IPS DF 4.7 (cell line): ENCODE data around the gene DAP.

Source experiments
- DNase-seq: peaks from one replicate; pipeline ENCODE4 v3.0.0-alpha.2; 2013; ENCODE audit warnings: low spot score; ENCODE audit errors: extremely low read depth

Gene DAP

DNA sequence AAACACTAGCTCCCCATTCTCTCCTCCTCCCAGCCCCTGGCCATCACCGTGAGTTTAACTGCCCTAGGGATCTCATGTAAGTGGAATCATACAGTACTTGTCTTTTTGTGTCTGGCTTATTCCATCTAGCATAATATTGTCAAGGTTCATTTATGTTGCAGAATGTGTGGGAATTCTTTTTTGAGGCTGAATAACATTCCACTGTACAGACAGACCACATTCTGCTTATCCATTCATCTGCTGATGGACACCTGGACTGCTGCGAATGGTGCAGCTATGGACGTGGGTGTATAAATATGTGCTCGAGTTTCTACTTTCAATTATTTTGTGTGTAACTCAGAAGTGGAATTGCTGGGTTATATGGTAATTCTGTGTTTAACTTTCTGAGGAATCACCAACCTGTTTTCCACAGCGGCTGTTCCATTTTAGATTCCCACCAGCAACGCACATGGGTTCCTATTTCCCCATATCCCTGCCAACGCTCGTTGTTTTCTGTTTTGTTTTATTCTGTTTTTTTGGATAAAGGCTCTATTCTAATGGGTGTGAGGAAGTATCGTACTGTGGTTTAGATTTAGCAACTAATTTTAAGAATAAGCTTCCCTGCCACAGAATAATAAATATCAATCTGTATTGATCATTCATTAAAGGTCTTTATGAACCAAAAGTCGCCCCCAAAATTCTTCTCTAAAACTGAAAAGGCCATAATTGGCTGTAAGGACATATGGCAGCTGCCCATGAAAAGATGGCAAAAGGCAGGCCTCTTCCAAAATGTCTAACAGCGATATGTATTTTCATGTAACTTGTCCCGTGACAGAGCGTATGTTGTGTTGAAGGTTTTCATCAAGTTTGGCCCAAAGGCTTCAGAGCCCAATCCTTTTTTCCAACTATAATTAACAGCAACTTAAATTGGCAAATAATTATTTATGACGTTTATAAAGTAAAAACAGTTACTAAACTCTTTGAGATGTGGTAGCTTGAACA lies 70.3 kb downstream of the DAP start:
- no peak for DNase-seq

DNA sequence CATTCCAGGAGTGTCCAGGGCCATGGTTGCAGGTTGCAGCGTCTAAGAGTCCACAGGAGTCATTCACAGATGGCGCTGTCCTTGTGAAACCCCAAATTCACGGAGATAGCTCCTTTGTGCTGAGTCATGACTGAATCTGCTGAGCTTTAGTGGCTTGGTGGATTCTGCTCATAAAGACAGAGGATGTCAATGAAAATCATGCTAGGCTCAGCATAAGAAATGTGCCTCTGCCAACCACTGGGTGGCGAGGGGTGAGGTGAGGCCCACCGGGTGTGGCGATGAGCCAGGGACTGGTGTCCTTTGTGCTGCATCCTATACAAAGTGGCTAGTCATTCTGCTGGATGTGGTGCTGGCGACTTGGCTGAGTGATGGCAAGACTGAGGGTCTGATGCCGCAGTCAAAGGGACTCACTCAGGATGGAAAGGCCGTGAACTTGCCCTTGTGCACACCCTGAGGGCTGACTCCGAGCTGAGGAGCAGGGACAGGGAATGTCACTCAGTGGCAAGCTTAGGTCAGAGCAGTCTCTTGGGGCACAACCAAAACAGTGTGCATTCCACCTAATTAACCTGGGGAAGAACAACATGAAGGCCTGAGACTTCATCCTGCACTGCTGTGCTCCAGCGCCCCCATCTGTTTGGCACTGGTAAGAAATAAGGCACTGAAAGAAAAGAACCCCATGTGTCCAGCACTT lies 71.5 kb downstream of the DAP start:
- peak; percentile 44 for DNase-seq

DNA sequence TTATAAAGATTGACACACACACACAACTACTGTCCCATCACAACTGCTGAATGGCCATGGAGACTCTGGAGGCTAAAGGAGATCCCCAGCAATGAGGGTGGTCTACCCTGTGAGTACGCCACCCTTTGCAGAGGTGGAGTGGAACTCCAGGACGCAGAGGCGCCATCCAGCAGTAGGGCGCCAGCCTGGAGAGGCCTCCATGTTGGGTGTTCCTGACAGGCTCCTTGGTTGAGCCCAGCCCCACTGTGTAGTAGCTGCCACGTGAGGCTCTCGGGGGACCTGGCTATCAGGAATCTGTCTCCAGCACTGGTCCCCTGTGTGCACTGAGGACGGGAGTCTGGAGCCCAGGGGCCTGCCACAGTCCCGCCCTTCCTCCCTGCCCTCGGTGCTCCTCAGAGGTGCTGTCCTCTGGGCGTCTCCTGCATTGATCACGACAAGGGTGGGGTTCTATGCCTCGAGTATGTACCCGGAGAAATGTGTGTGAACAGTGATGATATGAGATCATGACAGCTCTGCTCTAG lies 72.3 kb downstream of the DAP start:
- no peak for DNase-seq

DNA sequence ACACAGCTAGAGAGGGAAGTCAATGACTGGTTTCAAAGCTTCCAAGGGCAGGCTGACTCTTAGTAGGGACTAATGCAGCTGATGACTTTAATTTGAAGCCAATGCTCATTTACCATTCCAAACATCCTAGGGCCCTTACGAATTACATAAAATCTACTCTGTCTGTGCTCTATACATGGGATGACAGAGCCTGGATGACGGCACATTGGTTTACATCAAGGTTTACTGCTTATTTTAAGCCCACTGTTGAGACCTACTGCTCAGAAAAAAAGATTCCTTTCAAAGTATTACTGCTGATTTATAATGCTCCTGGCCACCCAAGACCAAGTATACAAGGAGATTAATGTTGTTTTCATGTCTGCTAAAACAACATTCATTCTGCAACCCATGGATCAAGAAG lies 74.1 kb downstream of the DAP start:
- no peak for DNase-seq

DNA sequence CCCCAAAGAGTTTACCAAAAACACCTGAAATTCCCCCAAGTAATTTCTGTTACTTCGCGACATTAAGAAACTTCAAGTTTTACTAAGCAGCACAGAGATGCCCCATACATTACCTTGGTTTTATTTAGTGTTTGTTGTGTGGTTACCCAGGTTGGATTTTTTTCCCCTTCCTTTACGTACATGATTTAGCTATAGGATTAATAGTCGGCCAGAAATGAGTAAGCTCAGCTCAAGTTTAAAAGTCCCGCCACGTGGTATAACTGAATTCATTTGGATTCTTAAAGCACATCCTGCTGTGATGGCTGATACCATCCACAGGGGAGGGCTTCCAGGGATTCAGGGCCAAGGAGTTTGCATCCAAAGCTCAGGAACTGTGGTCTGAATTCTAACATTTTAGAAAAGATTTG lies 75.9 kb downstream of the DAP start:
- no peak for DNase-seq

DNA sequence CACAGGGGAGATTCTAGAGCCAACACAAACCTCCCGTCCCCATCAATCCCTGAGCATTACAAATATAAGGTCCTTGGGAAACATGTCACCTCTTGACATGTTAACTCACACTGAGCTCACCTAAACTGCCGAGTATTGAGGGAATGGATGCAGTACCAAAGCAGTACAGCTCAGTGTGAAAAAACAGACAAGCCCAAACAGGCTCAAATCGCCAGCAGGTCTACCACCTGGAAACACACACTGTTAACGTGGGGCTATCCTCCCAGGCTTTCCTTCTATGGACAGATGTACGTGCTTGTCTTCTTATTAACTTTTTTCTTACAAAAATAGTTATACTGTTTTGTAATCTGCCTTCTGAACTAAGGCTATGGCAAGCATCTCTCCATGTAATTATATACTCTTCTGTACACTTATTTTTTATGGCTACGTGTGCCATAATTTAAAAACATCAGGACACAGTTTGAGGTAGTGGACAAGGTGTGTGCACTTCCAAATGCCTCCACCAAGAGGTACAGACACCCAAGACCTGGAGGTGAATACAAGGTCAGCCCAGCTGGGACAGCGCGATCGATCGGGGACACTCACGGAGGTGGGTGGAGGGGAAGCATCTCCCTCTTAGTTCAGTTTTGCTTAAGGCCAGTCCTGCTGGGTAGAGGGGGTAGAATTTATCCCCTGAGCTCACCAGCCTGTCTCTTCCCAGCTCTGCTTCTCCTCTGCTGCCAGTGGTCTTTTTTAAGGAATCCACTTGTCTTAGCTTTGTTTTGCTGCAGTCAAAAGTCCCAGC lies 76.5 kb downstream of the DAP start:
- DNase-seq = no peak

DNA sequence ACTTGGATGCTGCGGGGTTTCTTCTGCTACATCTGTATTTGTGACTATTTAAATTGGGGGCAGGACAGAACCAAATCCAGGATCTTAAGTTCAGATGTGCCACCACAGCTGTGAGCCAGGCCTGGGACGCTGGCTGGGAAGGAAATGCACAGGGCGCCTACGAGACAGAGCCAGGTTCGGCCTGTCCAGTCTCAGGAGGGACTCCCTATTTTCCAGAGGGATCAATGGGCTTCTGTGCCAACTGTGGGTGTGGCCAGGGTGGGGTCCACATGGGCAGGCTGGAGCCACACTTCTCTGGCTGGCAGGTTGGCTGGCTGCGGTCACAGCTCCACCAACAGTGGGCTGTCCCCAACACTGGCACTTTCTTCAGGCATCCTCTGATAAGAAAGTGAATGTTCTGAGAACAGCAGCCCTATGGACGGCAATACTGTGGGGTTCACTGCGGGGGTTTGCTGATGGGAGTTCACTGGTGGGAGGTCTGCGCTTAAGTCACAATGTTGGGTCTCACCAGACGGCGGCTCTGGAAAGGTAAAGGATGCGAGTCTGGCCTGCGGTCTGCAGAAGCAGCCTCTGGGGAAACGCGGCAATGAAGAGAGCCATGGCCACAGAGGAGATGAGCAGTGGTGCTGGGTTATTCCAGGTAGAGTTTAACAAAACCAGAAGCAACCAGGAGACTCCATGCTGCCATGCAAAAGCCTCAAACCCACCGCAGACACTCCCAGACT lies 78.1 kb downstream of the DAP start:
- no peak for DNase-seq

DNA sequence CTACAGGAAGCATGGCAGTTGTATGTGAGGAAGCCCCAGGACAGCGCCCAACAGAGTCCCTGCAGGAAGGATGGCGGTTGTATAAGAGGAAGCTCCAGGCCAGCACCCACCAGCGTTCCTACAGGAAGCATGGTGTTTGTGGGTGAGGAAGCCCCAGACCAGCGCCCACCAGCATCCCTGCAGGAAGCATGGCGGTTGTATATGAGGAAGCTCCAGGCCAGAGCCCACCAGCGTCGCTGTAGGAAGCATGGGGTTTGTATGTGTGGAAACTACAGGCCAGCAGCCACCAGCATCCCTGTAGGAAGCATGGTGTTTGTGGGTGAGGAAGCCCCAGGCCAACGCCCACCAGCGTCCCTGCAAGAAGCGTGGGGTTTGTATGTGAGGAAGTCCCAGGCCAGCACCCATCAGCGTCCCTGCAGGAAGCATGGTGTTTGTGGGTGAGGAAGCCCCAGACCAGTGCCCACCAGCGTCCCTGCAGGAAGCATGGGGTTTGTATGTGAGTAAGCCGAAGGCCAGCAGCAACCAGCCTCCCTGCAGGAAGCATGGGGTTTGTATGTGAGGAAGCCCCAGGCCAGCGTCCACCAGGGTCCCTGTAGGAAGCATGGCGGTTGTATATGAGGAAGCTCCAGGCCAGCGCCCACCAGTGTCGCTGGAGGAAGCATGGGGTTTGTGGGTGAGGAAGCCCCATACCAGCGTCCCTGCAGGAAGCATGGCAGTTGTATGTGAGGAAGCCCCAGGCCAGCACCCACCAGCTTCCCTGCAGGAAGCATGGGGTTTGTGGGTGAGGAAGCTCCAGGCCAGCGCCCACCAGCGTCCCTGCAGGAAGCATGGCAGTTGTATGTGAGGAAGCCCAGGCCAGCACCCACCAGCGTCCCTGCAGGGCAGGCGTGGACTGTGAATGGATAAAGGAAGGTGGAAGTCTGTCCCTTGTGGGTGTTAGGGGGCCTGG lies 79.0 kb downstream of the DAP start:
- no peak for DNase-seq

DNA sequence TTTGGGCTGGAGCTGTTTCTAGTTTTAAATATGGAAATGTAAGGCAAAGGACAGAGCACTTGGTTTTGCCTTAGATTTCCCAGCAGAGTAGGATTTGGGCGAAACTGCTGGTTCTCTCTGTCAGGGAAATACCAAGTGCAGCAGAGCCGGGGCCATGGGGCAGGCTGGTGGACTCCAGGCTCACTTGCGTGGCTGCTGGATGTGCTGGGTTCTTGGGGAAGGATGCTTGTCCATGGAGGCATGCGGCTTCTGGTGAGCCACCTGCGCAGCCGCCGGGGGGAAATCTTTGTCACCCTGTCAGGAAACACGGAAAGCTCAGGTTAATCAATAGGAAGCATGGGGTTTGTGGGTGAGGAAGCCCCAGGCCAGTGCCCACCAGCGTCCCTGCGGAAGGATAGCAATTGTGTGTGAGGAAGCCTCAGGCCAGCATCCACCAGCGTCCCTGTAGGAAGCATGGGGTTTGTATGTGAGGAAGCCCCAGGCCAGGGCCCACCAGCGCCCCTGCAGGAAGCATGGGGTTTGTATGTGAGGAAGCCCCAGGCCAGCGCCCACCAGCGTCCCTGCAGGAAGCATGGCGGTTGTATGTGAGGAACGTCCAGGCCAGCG lies 80.1 kb downstream of the DAP start:
- DNase-seq = no peak

DNA sequence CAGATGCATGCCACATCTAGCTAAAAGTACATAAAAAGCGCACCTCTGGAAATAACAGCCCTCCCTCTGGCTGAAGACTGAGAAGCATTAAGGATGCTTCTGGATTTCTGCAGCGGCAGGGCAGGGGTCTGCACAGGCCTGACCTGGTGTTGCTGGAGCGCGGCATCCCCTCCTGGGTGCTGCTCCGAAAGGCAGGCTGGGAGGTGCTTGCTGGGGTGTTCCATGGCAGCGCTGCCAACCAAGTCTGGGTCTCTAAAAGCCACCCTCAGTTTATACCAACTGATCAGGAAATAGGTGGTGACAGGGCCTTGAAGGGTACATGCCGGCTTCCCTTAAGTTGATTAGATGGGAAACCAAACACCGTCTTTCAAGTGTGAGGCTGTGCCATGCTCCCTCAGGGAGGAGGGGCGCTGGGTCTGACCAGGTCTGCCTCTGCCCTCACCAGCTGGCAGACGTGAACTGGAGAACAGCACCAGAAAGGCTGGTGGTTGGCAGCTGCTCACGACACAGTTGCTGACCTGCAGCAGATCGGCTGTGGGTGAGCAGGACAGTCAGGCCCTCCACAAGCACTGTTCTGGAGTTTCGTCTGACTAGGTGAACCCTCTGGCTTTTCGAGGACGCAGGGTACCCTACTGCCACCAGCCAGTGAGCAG lies 81.6 kb downstream of the DAP start:
- no peak for DNase-seq

DNA sequence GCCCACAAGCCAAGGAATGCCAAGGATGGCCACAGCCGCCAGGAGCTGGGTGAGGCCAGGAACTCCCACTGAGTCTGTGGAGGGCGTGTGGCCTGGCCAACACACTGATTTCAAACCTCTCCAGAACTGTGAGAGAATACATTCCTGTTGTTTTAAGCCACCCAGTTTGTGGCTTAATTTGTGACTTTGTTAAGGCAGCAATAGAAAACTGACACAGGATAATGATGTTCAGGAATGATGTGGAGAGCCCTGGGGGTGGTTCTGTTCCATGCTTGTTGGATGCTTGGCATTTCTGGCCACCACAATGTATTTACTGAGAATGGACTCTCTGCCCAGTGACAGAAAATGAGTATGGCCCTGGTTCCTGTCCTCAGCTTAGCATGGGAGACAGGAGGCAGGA lies 82.8 kb downstream of the DAP start:
- DNase-seq = no peak

DNA sequence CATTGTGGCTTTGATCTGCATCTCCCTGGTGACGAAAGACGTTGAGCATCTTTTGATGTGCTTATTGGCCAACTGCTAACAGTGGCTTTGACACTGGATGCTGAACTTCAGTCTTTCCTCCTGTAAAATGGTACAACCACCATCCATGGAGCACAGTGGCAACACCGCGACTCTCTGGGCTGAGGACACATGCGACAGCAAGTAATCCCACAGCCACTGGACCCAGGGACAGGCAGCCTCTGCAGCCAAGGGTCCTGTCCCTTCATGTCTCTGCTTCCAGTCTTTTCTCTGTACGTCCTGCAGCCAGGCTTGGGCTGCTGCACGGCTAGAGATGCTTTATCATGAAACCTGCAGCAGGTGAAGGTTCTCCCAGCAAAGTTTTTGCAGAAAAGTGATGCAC lies 83.5 kb downstream of the DAP start:
- no peak for DNase-seq

DNA sequence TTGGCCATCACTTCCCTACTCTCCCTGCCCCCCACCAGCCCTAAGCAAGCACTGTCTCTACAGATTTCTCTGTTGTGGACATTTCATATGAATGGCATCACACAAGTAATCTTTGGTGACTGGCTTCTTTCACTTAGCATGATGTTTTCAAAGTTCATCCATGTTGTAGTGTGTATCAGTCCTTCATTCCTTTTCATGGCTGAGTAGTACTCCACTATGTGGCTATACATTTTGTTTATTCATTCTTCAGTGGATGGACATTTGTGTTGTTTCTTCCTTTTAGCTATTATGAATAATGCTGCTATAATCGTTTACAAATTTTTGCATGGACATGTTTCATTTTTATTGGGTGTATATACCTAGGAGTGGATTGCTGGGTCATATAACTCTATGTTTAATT lies 84.1 kb downstream of the DAP start:
- DNase-seq = no peak

DNA sequence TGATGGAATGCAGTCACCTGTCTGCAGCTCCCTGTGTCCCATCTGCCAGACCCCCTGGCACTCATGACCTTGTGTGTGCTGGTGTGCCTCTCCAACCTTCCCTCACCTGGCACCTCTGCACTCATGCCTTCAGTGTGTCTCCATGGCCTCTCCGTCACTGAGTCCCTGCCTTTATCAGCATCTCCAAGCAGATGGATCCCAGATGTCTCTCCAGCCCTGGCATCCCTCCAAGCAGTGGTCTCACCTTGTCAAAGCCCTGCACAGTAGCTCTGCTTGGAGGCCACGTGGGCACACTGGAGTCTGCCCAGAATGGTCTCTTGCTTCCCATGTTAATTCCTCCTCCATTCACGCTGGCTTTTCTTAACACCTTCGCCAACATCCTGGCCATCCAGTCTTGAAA lies 84.8 kb downstream of the DAP start:
- DNase-seq = no peak

DNA sequence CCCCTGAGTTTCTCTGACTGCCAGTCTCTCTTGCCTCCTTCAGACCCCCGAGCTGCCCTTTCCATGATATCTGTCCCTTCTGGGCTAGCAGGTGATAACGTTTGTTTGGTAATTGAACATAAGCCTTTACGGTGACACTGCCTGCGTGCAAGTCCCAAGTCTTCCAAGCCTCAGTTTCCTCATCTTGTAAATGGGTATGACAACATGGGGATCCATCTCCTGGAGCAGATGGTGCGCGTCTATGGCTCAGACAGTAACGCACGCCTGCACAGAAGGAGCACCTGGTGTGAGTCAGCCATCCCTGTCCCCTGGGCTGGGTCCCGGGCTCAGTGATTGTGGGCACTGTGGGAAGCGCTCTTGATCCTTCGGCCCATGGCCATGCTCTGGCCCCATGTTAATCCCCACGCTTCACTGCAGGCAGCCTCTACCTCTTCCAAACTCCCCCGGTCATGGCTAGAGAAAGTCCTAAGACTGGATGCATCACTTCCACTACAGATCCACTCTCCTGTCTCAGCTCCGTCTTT lies 85.8 kb downstream of the DAP start:
- DNase-seq = no peak

DNA sequence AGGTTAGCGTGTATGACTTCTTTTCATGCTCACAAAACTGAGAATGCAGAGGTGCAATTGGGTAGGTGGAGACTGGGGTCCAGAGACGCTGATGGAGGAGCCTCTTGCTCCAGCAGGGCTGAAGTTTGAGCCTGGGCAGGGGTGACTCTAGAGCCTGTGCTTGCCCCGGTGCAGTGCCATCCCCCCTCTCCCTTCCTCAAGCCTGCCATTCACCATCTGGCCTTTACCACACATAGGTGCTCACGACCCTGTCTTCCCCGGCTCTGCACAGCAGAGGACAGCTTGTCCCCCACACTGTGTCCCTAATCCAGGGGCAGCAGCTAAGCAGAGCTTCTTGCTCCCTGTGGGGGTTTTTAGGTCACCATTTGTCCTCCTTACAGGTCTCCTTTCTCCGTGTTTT lies 86.5 kb downstream of the DAP start:
- no peak for DNase-seq

DNA sequence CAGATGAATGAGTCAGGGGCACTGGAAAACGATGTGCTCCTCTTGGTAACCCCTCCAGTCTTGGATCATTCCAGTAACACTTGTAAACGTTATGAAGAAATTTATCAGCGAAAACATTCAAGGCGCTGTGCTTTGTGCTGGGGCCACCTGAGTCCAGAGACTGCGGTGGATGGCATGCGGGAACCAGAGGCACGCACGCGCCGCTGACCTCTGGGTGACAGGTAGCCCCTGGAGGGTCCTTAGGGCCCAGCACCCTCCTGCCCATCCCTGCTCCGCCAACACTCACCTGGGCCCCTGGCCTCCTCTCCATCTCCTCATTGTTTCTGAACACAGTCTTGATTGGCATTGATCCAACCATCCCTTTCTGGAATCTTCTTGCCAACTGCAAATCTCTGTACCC lies 86.9 kb downstream of the DAP start:
- no peak for DNase-seq

DNA sequence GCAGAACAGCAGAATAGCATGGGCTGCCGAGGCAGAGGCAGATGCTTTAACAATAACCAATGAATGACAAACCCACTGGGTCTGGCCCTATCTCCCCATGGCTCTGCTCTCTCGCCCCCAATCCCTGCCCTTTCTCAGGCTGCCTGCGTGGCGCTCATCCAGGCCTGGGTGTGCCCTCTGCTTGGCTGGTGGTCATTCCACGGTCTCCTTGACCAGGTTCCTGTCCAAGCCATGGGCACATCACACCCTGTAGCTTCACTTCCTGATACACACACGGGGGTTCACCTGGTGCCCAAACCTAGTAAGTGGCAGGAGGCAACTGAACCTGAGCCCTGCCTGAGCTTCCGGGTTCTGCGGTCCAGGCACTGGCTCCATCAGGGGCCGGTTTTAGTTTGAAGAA lies 87.6 kb downstream of the DAP start:
- DNase-seq = no peak

DNA sequence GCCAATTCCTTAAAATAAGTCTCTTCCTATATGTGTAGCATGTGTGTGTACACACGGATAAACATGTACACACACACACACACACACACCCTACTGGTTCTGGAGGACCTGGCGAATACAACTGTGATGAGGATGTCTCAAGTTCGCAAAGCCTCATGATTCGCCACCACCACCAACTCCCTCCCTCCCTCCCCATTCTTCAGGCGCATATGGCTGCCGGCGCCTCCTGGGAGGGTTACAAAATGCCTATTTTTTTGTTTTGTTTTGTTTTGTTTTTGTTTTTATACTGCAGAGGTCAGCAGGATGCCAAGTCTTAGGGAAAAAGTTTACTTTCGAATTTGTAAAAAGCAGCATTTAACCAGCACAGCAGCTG lies 88.0 kb downstream of the DAP start:
- no peak for DNase-seq
